GM12891 (cell line): Measurements from ENCODE around the gene TMC6.
A peak's percentile ranks its signal among the peaks of the same experiment; 100 is the strongest.

ENCODE experiments used
- DNase-seq: peaks from one replicate; pipeline ENCODE4 v3.0.0; 2011; ENCODE audit warnings: low spot score; ENCODE audit not compliant: insufficient read length
- FAIRE-seq: peaks from 2 replicates; lab custom pipeline; 2011; peaks lifted over from hg19 to GRCh38; lab: Jason Lieb, UNC
- PAX5 ChIP-seq: IDR thresholded peaks from 2 replicates; pipeline ENCODE4 v1.6.1; 2011; ENCODE audit warnings: low read length, moderate library complexity, mild to moderate bottlenecking; ENCODE audit not compliant: insufficient read depth, severe bottlenecking
- POLR2A ChIP-seq: IDR thresholded peaks from 2 replicates; pipeline ENCODE4 v1.6.1; 2011; ENCODE audit warnings: low read depth, low read length, control low read depth
- POLR2AphosphoS5 ChIP-seq: IDR thresholded peaks from 2 replicates; pipeline ENCODE4 v1.6.1; 2011; ENCODE audit warnings: low read depth, low read length, control low read depth
- POU2F2 ChIP-seq: IDR thresholded peaks from 2 replicates; pipeline ENCODE4 v1.6.1; 2011; ENCODE audit warnings: low read depth, mild to moderate bottlenecking, control low read depth, low read length, moderate library complexity
- SPI1 ChIP-seq: IDR thresholded peaks from 2 replicates; pipeline ENCODE4 v1.6.1; 2011; ENCODE audit warnings: low read depth, low read length, control low read depth
- TAF1 ChIP-seq: IDR thresholded peaks from 2 replicates; pipeline ENCODE4 v1.6.1; 2011; ENCODE audit warnings: low read depth, low read length, control low read depth

The TMC6 gene

GRCh38 chr17:78154903-78155811 lies 26.6 kb upstream of the TMC6 start:
- DNase-seq (no peak), FAIRE-seq (peak; percentile 94)
- TF ChIP-seq POLR2A, result peak; percentile 62; the same call in 1 of the 2 replicates
- peak; percentile 39; the same call in 1 of the 2 replicates for TF ChIP-seq TAF1
- TF ChIP-seq SPI1, result peak; percentile 21; the same call in 1 of the 2 replicates
- peak; percentile 40 for TF ChIP-seq PAX5
- peak; percentile 89; the same call in 1 of the 2 replicates for TF ChIP-seq POU2F2
- TF ChIP-seq POLR2AphosphoS5, result peak; percentile 68; the same call in 1 of the 2 replicates

- TF ChIP-seq TAF1 (no peak), PAX5 (no peak), POU2F2 (no peak), POLR2A (no peak), POLR2AphosphoS5 (no peak), SPI1 (no peak)
- no peak for DNase-seq
- no peak for FAIRE-seq
These were observed 23.0 kb upstream of the TMC6 start for GRCh38 chr17:78151514-78152008.

GRCh38 chr17:78148286-78149016 lies 19.9 kb upstream of the TMC6 start:
- FAIRE-seq (peak; percentile 65), DNase-seq (no peak)
- TF ChIP-seq PAX5 (no peak), POU2F2 (no peak), POLR2A (no peak), POLR2AphosphoS5 (no peak), TAF1 (no peak), SPI1 (no peak)

GRCh38 chr17:78147315-78147998 lies 18.9 kb upstream of the TMC6 start:
- FAIRE-seq (peak; percentile 88), DNase-seq (no peak)

GRCh38 chr17:78146881-78147280 lies 18.3 kb upstream of the TMC6 start:
- DNase-seq, result no peak
- TF ChIP-seq TAF1, result no peak
- no peak for TF ChIP-seq POLR2A
- TF ChIP-seq POLR2AphosphoS5, result no peak
- no peak for TF ChIP-seq POU2F2
- no peak for TF ChIP-seq PAX5
- TF ChIP-seq SPI1, result no peak
- FAIRE-seq, result no peak

More at GRCh38 chr17:78147315-78147998, 18.9 kb upstream of the TMC6 start:
- no peak for TF ChIP-seq POLR2AphosphoS5
- 0 out of 2 replicates have a peak, but pooled peaks have one; percentile 60 for TF ChIP-seq POU2F2
- peak; percentile 50 for TF ChIP-seq POLR2A
- no peak; the same call in 1 of the 2 replicates for TF ChIP-seq TAF1
- TF ChIP-seq PAX5, result no peak
- TF ChIP-seq SPI1, result peak; percentile 63

GRCh38 chr17:78146471-78146869 lies 17.9 kb upstream of the TMC6 start:
- TF ChIP-seq POU2F2 (no peak), POLR2A (no peak), SPI1 (no peak), POLR2AphosphoS5 (no peak), TAF1 (no peak), PAX5 (no peak)
- DNase-seq (no peak), FAIRE-seq (no peak)

- DNase-seq (no peak), FAIRE-seq (no peak)
- TF ChIP-seq PAX5, result no peak
- TF ChIP-seq POU2F2, result no peak
- no peak for TF ChIP-seq POLR2AphosphoS5
- TF ChIP-seq SPI1, result no peak
- TF ChIP-seq POLR2A, result no peak
- no peak for TF ChIP-seq TAF1
These were observed 16.4 kb upstream of the TMC6 start for GRCh38 chr17:78144736-78145641.
